Hepatocyte (in vitro differentiated cells): ENCODE measurements around the gene ICAM1. TPM values are rescaled to one million over a fixed set of nuclear protein-coding genes. Genes with fewer than 3 reads are reported as not detected.

Experiments
- DNase-seq: peaks from one replicate; pipeline ENCODE4 v3.0.0-alpha.2; 2016; ENCODE audit warnings: low spot score
- H2AFZ ChIP-seq: fragments of 200-600 bp; sonication (generic); 2 replicates; pipeline ENCODE4 v1.6.0; 2016; ENCODE audit warnings: antibody characterized with exemption, mild to moderate bottlenecking
- H3K27ac ChIP-seq: fragments of 200-600 bp; sonication (generic); 2 replicates; pipeline ENCODE4 v1.5.1; 2016; ENCODE audit warnings: mild to moderate bottlenecking
- H3K27me3 ChIP-seq: fragments of 200-600 bp; sonication (generic); 2 replicates; pipeline ENCODE4 v1.6.1; 2016
- H3K36me3 ChIP-seq: fragments of 200-600 bp; sonication (generic); replicated peaks from 2 replicates; pipeline ENCODE4 v1.5.1; 2016; ENCODE audit warnings: low read depth; ENCODE audit not compliant: insufficient read depth
- H3K4me1 ChIP-seq: fragments of 200-600 bp; sonication (generic); 2 replicates; pipeline ENCODE4 v1.5.1; 2016; ENCODE audit warnings: mild to moderate bottlenecking, moderate library complexity; ENCODE audit not compliant: insufficient read depth
- H3K4me2 ChIP-seq: fragments of 200-600 bp; sonication (generic); 2 replicates; pipeline ENCODE4 v1.6.0; 2016
- H3K4me3 ChIP-seq: fragments of 200-600 bp; sonication (generic); 2 replicates; pipeline ENCODE4 v1.5.1; 2016; ENCODE audit warnings: mild to moderate bottlenecking
- H3K79me2 ChIP-seq: fragments of 200-600 bp; sonication (generic); 2 replicates; pipeline ENCODE4 v1.6.0; 2017; ENCODE audit warnings: mild to moderate bottlenecking
- H3K9me2 ChIP-seq: fragments of 200-600 bp; sonication (generic); replicated peaks from 2 replicates; pipeline ENCODE4 v1.6.0; 2017; ENCODE audit warnings: mild to moderate bottlenecking; ENCODE audit not compliant: insufficient read depth
- H3K9me3 ChIP-seq: fragments of 200-600 bp; sonication (generic); 2 replicates; pipeline ENCODE4 v1.5.1; 2016; ENCODE audit warnings: low read depth, mild to moderate bottlenecking
- H4K20me1 ChIP-seq: fragments of 200-600 bp; sonication (generic); 2 replicates; pipeline ENCODE4 v1.6.0; 2016; ENCODE audit warnings: mild to moderate bottlenecking; ENCODE audit not compliant: insufficient read depth, poor library complexity, severe bottlenecking
- EZH2 ChIP-seq: fragments of 200-600 bp; sonication (generic); IDR thresholded peaks from 2 replicates; pipeline ENCODE4 v1.6.1; 2016; ENCODE audit warnings: antibody characterized with exemption, mild to moderate bottlenecking, borderline replicate concordance
- EZH2phosphoT487 ChIP-seq: fragments of 200-600 bp; sonication (generic); IDR thresholded peaks from one replicate; pipeline ENCODE4 v1.6.1; 2018; ENCODE audit warnings: antibody characterized with exemption, mild to moderate bottlenecking, low read depth, moderate library complexity; ENCODE audit not compliant: unreplicated experiment, severe bottlenecking
- WGBS: methylation state at CpG from one replicate; pipeline ENCODE4 v1.1.6; 2016; ENCODE audit warnings: low lambda C conversion rate; ENCODE audit errors: missing lambda C conversion rate; 5-methylcytosine and 5-hydroxymethylcytosine counted together
- polyA plus RNA-seq: library from polyadenylated mRNA; unstranded; fragments of >200 nt; fragmentation: Nextera tagmentation; extraction: Ambion mirVana; gene quantifications from 2 replicates; pipeline ENCODE4 v1.2.1, GENCODE V29; 2016
- total RNA-seq: library from RNA; depleted of rRNA; stranded (reverse); fragments of >200 nt; gene quantifications from 2 replicates; pipeline ENCODE4 v1.2.3, GENCODE V29; 2014
- TF ChIP-seq, protein P1 (sequence below): fragments of 200-600 bp; sonication (generic); IDR thresholded peaks from 2 replicates; pipeline ENCODE4 v1.5.1; 2016; ENCODE audit warnings: antibody characterized with exemption, mild to moderate bottlenecking; ENCODE audit not compliant: poor library complexity

The ICAM1 gene
- total and polyA plus RNA-seq, 2 experiments from 2014 or later, result 19.6 to 19.9 TPM

DNA sequence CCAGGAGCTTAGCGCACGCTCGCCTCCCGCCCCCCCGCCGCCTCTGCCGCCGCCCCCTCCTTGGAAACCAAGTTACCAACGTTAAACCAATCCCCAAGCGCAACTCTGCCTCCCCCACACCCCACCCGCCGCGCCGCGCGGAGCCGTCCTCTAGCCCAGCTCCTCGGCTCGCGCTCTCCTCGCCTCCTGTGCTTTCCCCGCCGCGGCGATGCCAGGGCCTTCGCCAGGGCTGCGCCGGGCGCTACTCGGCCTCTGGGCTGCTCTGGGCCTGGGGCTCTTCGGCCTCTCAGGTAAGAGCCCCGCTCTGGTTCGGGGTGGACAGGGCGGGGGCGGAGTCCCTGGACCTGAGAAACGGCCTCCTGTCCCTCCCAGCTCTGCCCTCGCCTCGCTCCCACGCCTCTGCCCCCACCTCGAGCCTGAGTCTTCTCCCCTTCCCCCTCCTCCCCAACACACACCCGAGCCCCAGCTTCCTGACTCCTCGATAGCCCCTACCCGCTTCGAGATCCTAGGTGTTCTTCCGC lies 19.0 kb downstream of the ICAM1 start, which contains the start of gene ICAM5:
Gene ICAM5, plus strand, starts transcription at position 117 of the 521 bp plus-strand sequence. Its CDS starts 92 bp downstream, at position 209.
- TF ChIP-seq EZH2phosphoT487 (no peak), EZH2 (peak; percentile 1)

DNA sequence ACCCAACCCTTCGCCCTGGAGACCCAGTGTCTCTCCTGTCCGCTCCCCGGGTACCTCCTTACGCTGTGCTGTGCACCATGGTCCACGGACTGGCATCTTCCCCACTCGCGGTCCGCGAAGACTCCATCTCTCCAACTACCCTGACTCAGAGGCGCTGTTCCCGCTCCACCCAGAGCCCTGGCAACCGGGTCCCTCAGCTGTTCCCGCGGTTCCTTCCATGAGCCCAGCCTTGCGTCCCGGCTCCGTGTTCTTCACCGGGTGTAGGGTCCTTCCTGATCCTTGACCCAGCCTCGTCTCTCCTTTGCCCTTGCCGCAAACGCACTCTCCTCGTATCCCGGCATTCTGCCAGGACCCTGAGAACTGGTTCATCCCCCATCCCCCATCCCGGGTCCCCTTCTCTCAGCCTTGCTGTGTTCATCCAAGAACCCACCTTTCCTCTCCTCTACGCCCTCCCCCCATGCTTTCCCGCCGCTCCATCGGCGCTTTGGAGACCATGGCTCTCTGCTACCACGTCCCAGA lies 19.5 kb downstream of the ICAM1 start:
- H3K9me3 ChIP-seq, result no peaks in the 10 kb centered on the region
- H3K36me3 ChIP-seq, result no peaks in the 10 kb centered on the region
- H3K4me2 ChIP-seq, result peak overlapping the region; percentile 80
- peaks cover 87% of the 10 kb centered on the region for H3K27me3 ChIP-seq
- H3K9me2 ChIP-seq, result no peaks in the 10 kb centered on the region
- no peak overlapping the region for H2AFZ ChIP-seq
- TF ChIP-seq EZH2phosphoT487 (no peak), EZH2 (peak; percentile 42)
- H3K4me3 ChIP-seq, result no peak overlapping the region
- H3K4me1 ChIP-seq, result peaks cover 40% of the 10 kb centered on the region
- H3K79me2 ChIP-seq, result no peaks in the 10 kb centered on the region
- WGBS, result 4% methylated on average over 30 of the region's 30 CpGs
- H3K27ac ChIP-seq, result no peak overlapping the region
- no peaks in the 10 kb centered on the region for H4K20me1 ChIP-seq
- DNase-seq, result no peak

More for the DNA sequence above, 19.0 kb downstream of the ICAM1 start, which contains the start of gene ICAM5:
- H3K4me3 ChIP-seq, result peak within 1 kb of the TSS; percentile 52
- H3K27me3 ChIP-seq, result peaks cover 82% of the 10 kb centered on the region
- DNase-seq, result no peak
- 7% methylated on average over 25 of the region's 45 CpGs for WGBS
- peak within 1 kb of the TSS; percentile 80 for H3K4me2 ChIP-seq
- no peaks in the 10 kb centered on the region for H3K9me3 ChIP-seq
- no peaks in the 10 kb centered on the region for H3K79me2 ChIP-seq
- H3K27ac ChIP-seq, result no peak within 1 kb of the TSS
- H3K4me1 ChIP-seq, result peaks cover 39% of the 10 kb centered on the region
- no peaks in the 10 kb centered on the region for H4K20me1 ChIP-seq
- no peaks in the 10 kb centered on the region for H3K36me3 ChIP-seq
- no peaks in the 10 kb centered on the region for H3K9me2 ChIP-seq
- peak within 1 kb of the TSS; percentile 83 for H2AFZ ChIP-seq

DNA sequence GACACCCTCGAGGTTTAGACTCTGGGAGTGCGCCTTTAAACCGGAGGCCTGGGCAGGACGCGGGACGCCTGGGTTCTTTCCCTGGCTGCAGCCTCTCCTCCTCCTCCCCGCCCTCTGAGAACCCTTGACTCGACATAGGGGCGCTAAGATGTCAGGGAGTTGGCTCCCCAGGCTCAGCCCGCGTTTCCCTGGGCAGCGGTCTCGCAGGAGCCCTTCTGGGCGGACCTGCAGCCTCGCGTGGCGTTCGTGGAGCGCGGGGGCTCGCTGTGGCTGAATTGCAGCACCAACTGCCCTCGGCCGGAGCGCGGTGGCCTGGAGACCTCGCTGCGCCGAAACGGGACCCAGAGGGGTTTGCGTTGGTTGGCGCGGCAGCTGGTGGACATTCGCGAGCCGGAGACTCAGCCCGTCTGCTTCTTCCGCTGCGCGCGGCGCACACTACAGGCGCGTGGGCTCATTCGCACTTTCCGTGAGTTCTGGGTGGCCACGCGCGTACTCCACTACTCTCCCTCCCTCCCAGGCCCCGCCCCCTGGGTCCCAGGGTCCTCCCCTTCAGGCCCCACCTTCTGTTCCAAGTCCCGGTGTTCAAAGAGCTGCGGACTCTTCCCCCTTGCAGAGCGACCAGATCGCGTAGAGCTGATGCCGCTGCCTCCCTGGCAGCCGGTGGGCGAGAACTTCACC lies 20.1 kb downstream of the ICAM1 start:
- peaks cover 46% of the 10 kb centered on the region for H3K4me1 ChIP-seq
- H4K20me1 ChIP-seq, result no peaks in the 10 kb centered on the region
- peak; percentile 58 for DNase-seq
- no peaks in the 10 kb centered on the region for H3K36me3 ChIP-seq
- 5% methylated on average over 47 of the region's 57 CpGs for WGBS
- H3K9me2 ChIP-seq, result no peaks in the 10 kb centered on the region
- no peaks in the 10 kb centered on the region for H3K79me2 ChIP-seq
- H3K4me3 ChIP-seq, result no peak overlapping the region
- peaks cover 93% of the 10 kb centered on the region for H3K27me3 ChIP-seq
- peak overlapping the region; percentile 80 for H3K4me2 ChIP-seq
- H2AFZ ChIP-seq, result peak overlapping the region; percentile 41
- TF ChIP-seq, protein P1, sequence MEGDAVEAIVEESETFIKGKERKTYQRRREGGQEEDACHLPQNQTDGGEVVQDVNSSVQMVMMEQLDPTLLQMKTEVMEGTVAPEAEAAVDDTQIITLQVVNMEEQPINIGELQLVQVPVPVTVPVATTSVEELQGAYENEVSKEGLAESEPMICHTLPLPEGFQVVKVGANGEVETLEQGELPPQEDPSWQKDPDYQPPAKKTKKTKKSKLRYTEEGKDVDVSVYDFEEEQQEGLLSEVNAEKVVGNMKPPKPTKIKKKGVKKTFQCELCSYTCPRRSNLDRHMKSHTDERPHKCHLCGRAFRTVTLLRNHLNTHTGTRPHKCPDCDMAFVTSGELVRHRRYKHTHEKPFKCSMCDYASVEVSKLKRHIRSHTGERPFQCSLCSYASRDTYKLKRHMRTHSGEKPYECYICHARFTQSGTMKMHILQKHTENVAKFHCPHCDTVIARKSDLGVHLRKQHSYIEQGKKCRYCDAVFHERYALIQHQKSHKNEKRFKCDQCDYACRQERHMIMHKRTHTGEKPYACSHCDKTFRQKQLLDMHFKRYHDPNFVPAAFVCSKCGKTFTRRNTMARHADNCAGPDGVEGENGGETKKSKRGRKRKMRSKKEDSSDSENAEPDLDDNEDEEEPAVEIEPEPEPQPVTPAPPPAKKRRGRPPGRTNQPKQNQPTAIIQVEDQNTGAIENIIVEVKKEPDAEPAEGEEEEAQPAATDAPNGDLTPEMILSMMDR, result no peak
- TF ChIP-seq EZH2phosphoT487, result no peak
- peak; percentile 21 for TF ChIP-seq EZH2
- no peak overlapping the region for H3K27ac ChIP-seq
- no peaks in the 10 kb centered on the region for H3K9me3 ChIP-seq

DNA sequence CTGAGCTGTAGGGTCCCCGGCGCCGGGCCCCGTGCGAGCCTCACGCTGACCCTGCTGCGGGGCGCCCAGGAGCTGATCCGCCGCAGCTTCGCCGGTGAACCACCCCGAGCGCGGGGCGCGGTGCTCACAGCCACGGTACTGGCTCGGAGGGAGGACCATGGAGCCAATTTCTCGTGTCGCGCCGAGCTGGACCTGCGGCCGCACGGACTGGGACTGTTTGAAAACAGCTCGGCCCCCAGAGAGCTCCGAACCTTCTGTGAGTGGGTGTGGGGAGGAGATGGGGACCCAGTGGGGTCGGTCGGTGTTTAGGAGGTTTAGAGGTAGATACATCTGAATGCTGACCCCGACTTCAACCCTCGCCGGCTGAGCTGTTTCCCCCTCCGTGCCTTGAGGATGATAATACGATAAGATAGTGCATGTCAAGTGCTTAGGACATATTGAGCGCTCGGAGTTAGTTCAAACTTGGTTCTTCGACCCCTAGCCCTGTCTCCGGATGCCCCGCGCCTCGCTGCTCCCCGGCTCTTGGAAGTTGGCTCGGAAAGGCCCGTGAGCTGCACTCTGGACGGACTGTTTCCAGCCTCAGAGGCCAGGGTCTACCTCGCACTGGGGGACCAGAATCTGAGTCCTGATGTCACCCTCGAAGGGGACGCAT lies 20.8 kb downstream of the ICAM1 start:
- H3K4me3 ChIP-seq, result no peak overlapping the region
- no peak for DNase-seq
- TF ChIP-seq, protein P1, result no peak
- TF ChIP-seq EZH2phosphoT487, result peak; percentile 51
- TF ChIP-seq EZH2, result peak; percentile 91
- WGBS, result 8% methylated on average over 49 of the region's 49 CpGs
- H3K9me2 ChIP-seq, result no peaks in the 10 kb centered on the region
- H2AFZ ChIP-seq, result peak overlapping the region; percentile 41
- H3K9me3 ChIP-seq, result no peaks in the 10 kb centered on the region
- H3K79me2 ChIP-seq, result no peaks in the 10 kb centered on the region
- no peaks in the 10 kb centered on the region for H3K36me3 ChIP-seq
- peaks cover 97% of the 10 kb centered on the region for H3K27me3 ChIP-seq
- peak overlapping the region; percentile 80 for H3K4me2 ChIP-seq
- H3K27ac ChIP-seq, result no peak overlapping the region
- no peaks in the 10 kb centered on the region for H4K20me1 ChIP-seq
- H3K4me1 ChIP-seq, result peaks cover 46% of the 10 kb centered on the region
